Measurements from ENCODE around the gene GAA.

GAA gene

DNA sequence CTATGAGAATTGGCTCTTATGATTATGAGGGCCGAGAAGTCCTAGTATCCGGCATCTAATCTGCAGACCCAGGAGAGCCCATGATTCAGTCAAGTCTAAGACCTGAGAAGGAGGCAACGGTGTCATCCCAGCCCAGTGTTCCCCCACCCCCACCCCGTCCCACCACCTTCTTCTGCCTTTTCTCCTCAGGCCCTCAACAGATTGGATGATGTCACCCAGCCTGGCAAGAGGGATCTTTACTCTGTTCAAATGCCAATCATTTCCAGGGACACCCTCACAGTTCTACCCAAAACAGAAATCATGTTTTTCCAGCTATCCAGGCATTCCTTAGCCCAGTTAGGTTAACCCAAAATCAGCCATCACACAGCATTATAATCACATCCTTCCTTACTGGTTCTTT, 10.0 kb upstream of the GAA start:
- no peak overlapping the region for H3K27ac Mint-ChIP-seq
- ATAC-seq (ENCODE audit: low read depth) (no peak), DNase-seq (ENCODE audit: low spot score in 2 of 2) (no peak)
- no peaks in the 10 kb centered on the region for H3K36me3 Mint-ChIP-seq
- H3K9me3 Mint-ChIP-seq: no peaks in the 10 kb centered on the region
- H3K4me1 Mint-ChIP-seq: no peaks in the 10 kb centered on the region
- H3K4me3 Mint-ChIP-seq: no peak overlapping the region
- peaks cover 13% of the 10 kb centered on the region for H3K27me3 Mint-ChIP-seq

DNA sequence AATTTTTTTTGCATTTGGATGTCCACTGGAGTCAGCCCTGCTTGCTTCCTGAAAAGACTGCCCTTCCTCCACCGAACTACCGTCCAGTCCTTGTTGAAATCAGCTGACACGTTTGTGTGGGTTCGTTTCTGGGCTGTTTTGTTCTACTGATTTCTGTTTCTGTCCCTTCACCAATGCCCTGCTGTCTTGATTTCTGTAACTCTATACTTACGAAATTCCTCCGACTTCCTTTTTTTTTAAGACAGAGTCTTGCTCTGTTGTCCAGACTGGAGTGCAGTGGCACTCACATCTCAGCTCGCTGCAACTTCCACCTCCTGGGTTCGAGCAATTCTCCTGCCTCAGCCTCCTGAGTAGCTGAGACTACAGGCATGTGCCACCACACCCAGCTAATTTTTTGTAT, 8.4 kb upstream of the GAA start:
- Mint-ChIP-seq H3K4me1 (no peaks in the 10 kb centered on the region), H3K36me3 (no peaks in the 10 kb centered on the region), H3K27me3 (peaks cover 16% of the 10 kb centered on the region), H3K4me3 (no peak overlapping the region), H3K9me3 (no peaks in the 10 kb centered on the region), H3K27ac (no peak overlapping the region)
- DNase-seq (ENCODE audit: low spot score in 2 of 2) (no peak), ATAC-seq (ENCODE audit: low read depth) (no peak)

DNA sequence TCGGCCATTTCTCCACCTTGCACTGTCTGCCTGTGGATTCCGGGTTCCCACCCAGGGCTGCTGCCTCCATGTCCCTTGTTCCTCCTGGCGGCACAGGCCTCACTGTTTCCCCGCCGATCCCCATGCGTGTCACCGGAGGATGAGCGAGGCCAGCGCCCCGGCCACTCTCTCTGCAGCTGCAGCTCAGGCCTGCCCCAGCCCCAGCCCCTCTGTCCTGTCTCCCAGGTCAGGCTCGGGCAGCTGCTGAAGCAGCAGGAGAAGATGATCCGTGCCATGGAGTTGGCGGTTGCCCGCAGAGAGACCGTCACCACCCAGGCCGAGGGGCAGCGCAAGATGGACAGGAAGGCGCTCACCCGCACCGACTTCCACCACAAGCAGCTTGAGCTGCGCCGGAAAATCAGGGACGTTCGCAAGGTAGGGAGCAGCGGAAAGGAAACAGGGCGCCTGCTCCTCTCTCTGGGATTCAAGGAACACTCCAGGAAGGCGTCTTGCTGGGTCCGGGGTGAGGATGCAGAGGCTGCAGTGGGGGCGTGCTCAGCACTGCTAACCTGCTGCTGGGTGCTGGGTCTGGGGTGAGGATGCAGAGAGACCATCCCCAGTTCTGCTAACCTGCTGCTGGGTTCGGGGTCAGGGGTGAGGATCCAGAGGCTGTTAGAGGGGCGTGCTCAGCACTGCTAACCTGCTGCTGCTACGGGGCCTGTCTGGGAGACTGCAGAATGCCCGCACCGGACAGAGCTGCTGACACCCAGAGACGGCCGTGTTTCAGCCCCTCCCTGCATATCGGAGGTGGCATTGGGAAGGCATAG, 6.1 kb upstream of the GAA start:
- ATAC-seq (ENCODE audit: low read depth): no peak
- Mint-ChIP-seq H3K27ac (no peak overlapping the region), H3K9me3 (no peaks in the 10 kb centered on the region), H3K27me3 (peaks cover 12% of the 10 kb centered on the region), H3K4me1 (no peaks in the 10 kb centered on the region), H3K36me3 (no peaks in the 10 kb centered on the region), H3K4me3 (no peak overlapping the region)
- DNase-seq (ENCODE audit: low spot score in 2 of 2): no peak

DNA sequence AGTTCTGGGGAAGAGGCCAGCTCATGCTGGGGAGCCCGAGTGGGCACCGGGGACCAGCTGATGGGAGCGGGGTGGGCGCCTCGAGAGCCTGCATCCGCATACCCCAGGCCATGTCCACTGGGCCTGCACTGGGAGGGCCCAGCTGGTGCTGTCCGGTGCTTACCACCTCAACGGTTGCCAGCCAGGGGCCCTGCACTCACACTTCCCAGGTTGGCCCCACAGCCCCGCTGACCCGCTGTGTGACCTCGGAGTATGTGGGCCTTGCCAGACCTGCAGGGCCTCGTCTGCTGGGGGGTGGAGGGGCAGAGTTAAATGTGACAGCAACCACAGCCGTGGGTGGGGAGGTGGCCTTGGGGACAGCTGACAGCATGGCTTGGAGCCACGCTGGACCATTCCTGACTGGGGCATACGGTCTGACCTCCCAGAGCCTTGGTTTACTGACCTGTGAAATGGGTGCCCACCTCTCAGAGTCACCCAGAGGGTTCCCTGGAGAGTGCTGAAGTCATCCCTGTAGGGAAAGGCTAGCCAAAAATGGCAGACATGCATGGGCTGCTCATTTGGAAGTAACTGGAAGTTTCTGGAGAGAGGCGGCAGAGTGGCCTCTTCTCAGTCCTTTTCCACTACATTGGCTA, 5.4 kb upstream of the GAA start:
- H3K36me3 Mint-ChIP-seq: no peaks in the 10 kb centered on the region
- no peaks in the 10 kb centered on the region for H3K9me3 Mint-ChIP-seq
- H3K4me3 Mint-ChIP-seq: no peak overlapping the region
- H3K27me3 Mint-ChIP-seq: peaks cover 12% of the 10 kb centered on the region
- H3K4me1 Mint-ChIP-seq: peaks cover 4% of the 10 kb centered on the region
- ATAC-seq (ENCODE audit: low read depth) (no peak), DNase-seq (ENCODE audit: low spot score in 2 of 2) (no peak)
- H3K27ac Mint-ChIP-seq: no peak overlapping the region

DNA sequence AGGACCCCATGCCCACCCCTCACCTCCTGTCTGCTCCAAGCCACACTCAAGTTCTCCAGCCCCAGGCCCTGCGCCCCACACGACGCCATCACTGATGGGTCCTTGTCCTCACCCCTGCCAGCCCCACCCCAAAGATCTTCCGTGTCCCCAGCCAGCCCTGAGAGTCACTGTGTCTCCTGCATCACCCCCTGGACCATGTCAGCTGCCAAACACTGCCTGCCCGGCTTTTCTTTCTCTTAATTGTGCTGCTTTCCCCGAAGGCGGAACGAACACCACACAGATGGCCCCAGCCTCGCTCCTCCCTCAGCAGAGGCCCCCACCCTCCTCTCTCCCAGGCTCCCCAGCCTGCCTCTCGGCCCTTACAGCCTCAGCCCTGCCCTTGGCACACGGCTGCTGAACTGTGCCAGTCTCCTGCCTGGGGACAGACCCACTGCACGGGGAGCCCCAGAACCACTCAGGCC, 4.8 kb upstream of the GAA start:
- H3K4me1 Mint-ChIP-seq: peaks cover 5% of the 10 kb centered on the region
- H3K36me3 Mint-ChIP-seq: no peaks in the 10 kb centered on the region
- no peak for ATAC-seq (ENCODE audit: low read depth)

DNA sequence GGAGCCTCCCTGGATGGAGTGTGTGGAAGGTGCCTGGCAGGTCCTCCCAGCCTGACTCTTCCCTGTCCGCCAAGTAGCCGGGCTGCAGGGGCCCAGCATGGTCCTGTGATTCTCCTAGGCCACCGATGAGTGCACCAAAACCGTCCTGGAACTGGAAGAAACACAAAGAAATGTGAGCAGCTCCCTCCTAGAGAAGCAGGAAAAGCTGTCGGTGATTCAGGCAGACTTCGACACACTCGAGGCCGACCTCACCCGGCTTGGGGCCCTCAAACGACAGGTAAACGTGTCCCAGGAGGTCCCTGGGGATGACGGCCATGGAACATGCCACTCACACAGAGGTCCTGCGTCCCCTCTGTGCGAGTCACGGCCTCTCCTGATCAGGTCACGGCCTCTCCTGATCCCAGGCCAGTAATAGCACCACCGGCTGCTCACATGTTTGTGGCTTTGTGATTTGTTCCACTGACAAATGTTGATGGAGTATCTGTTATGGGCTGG, 4.2 kb upstream of the GAA start:
- H3K36me3 Mint-ChIP-seq: no peaks in the 10 kb centered on the region
- H3K27ac Mint-ChIP-seq: no peak overlapping the region
- ATAC-seq (ENCODE audit: low read depth): no peak

More for the DNA sequence above, 4.8 kb upstream of the GAA start:
- Mint-ChIP-seq H3K27me3 (peaks cover 12% of the 10 kb centered on the region), H3K9me3 (no peaks in the 10 kb centered on the region), H3K27ac (no peak overlapping the region), H3K4me3 (no peak overlapping the region)
- no peak for DNase-seq (ENCODE audit: low spot score in 2 of 2)

DNA sequence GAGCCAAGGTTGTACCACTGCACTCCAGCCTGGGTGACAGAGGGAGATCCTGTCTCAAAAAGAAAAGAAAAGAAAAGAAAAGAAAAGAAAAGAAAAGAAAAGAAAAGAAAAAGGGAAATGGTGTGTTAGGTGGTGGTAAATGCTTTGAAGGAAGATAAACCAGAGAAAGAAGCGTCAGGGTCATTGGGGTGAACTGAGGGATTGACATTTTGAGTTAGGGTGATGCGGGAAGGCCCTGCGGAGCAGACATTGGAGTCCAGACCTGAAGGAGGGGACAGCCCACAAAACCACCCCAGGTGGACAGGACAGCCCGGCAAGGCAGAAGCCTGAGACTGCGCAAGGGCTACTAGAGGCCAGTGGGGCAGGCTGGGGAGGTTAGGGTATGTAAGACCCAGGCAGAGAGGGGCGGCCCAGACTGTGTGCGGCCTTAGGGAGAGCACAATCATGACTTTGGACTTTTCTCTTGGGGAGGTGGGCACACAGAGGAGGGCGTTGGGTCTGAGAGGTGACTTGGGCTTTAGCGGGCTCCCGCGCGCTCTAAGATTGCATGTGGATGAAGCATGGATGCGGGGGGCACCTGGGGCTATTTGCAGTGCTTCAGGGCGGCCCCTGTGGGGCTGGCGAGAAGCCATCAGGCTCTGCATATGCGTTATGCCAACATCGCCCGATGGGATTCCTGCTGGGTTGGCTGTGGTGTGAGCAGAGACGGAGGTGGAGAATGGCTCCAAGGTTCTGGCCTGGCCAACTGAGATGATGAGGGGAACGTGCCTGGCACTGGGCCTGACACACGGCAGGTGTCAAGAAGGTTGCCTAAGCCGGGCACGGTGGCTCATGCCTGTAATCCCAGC, 3.3 kb upstream of the GAA start:
- ATAC-seq (ENCODE audit: low read depth) (no peak), DNase-seq (ENCODE audit: low spot score in 2 of 2) (no peak)
- Mint-ChIP-seq H3K27me3 (peaks cover 12% of the 10 kb centered on the region), H3K9me3 (no peaks in the 10 kb centered on the region), H3K36me3 (no peaks in the 10 kb centered on the region), H3K4me3 (no peak overlapping the region), H3K4me1 (peaks cover 10% of the 10 kb centered on the region), H3K27ac (no peak overlapping the region)

More for the DNA sequence above, 4.2 kb upstream of the GAA start:
- H3K4me3 Mint-ChIP-seq: no peak overlapping the region
- H3K27me3 Mint-ChIP-seq: peaks cover 12% of the 10 kb centered on the region
- no peak for DNase-seq (ENCODE audit: low spot score in 2 of 2)
- peaks cover 8% of the 10 kb centered on the region for H3K4me1 Mint-ChIP-seq
- no peaks in the 10 kb centered on the region for H3K9me3 Mint-ChIP-seq

DNA sequence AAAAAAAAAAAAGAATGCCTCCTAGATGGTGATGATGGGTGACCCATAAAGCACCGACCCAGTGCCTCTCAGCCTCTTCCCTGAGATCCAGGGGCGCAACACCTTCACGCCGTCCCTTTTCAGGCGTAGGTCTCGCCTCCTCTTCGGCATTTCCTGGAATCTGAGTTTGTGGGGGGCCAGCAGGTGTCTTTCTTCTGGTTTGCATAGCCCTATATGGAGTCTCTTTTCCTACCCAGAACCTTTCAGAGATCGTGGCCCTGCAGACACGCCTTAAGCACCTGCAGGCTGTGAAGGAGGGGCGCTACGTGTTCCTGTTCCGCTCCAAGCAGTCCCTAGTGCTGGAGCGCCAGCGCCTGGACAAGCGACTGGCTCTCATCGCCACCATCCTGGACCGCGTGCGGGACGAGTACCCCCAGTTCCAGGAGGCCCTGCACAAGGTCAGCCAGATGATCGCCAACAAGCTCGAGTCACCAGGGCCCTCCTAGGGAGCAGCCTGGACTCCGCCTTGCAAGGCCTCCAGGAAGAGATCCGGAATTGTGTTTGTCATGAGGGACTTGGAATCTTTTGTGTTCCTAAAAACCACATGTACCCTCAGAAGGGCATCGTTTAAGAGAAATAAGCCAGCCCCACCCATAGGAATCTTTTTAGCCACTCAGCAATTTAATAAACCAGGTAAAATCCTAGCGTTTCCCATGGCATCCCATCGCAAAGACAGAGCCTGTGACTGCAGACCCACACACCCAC, 1.9 kb upstream of the GAA start:
- Mint-ChIP-seq H3K9me3 (no peaks in the 10 kb centered on the region), H3K4me3 (no peak overlapping the region), H3K36me3 (no peaks in the 10 kb centered on the region), H3K27me3 (peaks cover 12% of the 10 kb centered on the region), H3K27ac (no peak overlapping the region), H3K4me1 (peaks cover 13% of the 10 kb centered on the region)
- ATAC-seq (ENCODE audit: low read depth) (no peak), DNase-seq (ENCODE audit: low spot score in 2 of 2) (no peak)

DNA sequence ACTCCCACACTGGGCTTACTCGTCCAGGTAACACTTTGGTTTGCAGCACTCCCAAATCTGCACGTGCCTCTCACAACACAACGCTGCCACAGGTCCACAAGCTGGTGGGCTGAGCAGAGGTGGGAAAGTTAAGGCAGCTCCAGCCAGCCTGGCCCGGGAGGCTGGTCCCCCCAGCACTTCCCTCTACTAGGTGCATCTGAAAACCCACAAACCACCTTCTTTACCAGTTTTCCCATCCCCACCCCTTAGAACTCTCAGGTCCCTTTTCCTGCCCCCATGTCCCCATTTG, 1.4 kb upstream of the GAA start:
- DNase-seq (ENCODE audit: low spot score in 2 of 2) (no peak), ATAC-seq (ENCODE audit: low read depth) (no peak)
- peaks cover 10% of the 10 kb centered on the region for H3K27me3 Mint-ChIP-seq
- H3K4me1 Mint-ChIP-seq: peaks cover 13% of the 10 kb centered on the region
- no peak overlapping the region for H3K4me3 Mint-ChIP-seq
- H3K9me3 Mint-ChIP-seq: no peaks in the 10 kb centered on the region
- no peak overlapping the region for H3K27ac Mint-ChIP-seq
- no peaks in the 10 kb centered on the region for H3K36me3 Mint-ChIP-seq

DNA sequence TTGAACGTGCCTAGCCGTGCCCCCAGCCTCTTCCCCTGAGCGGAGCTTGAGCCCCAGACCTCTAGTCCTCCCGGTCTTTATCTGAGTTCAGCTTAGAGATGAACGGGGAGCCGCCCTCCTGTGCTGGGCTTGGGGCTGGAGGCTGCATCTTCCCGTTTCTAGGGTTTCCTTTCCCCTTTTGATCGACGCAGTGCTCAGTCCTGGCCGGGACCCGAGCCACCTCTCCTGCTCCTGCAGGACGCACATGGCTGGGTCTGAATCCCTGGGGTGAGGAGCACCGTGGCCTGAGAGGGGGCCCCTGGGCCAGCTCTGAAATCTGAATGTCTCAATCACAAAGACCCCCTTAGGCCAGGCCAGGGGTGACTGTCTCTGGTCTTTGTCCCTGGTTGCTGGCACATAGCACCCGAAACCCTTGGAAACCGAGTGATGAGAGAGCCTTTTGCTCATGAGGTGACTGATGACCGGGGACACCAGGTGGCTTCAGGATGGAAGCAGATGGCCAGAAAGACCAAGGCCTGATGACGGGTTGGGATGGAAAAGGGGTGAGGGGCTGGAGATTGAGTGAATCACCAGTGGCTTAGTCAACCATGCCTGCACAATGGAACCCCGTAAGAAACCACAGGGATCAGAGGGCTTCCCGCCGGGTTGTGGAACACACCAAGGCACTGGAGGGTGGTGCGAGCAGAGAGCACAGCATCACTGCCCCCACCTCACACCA, 724 bp downstream of the GAA start:
- H3K27ac Mint-ChIP-seq: peak overlapping the region; percentile 86
- peak overlapping the region; percentile 94 for H3K4me3 Mint-ChIP-seq
- H3K36me3 Mint-ChIP-seq: no peaks in the 10 kb centered on the region
- DNase-seq (ENCODE audit: low spot score in 2 of 2) (no peak), ATAC-seq (ENCODE audit: low read depth) (peak; percentile 28)
- peaks cover 2% of the 10 kb centered on the region for H3K27me3 Mint-ChIP-seq
- H3K9me3 Mint-ChIP-seq: no peaks in the 10 kb centered on the region
- peaks cover 13% of the 10 kb centered on the region for H3K4me1 Mint-ChIP-seq

DNA sequence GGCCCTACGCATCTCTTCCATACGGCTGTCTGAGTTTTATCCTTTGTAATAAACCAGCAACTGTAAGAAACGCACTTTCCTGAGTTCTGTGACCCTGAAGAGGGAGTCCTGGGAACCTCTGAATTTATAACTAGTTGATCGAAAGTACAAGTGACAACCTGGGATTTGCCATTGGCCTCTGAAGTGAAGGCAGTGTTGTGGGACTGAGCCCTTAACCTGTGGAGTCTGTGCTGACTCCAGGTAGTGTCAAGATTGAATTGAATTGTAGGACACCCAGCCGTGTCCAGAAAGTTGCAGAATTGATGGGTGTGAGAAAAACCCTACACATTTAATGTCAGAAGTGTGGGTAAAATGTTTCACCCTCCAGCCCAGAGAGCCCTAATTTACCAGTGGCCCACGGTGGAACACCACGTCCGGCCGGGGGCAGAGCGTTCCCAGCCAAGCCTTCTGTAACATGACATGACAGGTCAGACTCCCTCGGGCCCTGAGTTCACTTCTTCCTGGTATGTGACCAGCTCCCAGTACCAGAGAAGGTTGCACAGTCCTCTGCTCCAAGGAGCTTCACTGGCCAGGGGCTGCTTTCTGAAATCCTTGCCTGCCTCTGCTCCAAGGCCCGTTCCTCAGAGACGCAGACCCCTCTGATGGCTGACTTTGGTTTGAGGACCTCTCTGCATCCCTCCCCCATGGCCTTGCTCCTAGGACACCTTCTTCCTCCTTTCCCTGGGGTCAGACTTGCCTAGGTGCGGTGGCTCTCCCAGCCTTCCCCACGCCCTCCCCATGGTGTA, 1.5 kb downstream of the GAA start:
- peak overlapping the region; percentile 53 for H3K4me3 Mint-ChIP-seq
- H3K36me3 Mint-ChIP-seq: no peaks in the 10 kb centered on the region
- peaks cover 13% of the 10 kb centered on the region for H3K4me1 Mint-ChIP-seq
- H3K9me3 Mint-ChIP-seq: no peaks in the 10 kb centered on the region
- no peak for DNase-seq (ENCODE audit: low spot score in 2 of 2)
- peaks cover under 1% of the 10 kb centered on the region for H3K27me3 Mint-ChIP-seq
- H3K27ac Mint-ChIP-seq: peak overlapping the region; percentile 86
- ATAC-seq (ENCODE audit: low read depth): no peak

DNA sequence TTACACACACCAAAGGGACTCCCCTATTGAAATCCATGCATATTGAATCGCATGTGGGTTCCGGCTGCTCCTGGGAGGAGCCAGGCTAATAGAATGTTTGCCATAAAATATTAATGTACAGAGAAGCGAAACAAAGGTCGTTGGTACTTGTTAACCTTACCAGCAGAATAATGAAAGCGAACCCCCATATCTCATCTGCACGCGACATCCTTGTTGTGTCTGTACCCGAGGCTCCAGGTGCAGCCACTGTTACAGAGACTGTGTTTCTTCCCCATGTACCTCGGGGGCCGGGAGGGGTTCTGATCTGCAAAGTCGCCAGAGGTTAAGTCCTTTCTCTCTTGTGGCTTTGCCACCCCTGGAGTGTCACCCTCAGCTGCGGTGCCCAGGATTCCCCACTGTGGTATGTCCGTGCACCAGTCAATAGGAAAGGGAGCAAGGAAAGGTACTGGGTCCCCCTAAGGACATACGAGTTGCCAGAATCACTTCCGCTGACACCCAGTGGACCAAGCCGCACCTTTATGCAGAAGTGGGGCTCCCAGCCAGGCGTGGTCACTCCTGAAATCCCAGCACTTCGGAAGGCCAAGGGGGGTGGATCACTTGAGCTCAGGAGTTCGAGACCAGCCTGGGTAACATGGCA, 2.2 kb downstream of the GAA start:
- Mint-ChIP-seq H3K9me3 (no peaks in the 10 kb centered on the region), H3K27ac (no peak overlapping the region), H3K4me1 (peaks cover 13% of the 10 kb centered on the region), H3K27me3 (no peaks in the 10 kb centered on the region), H3K36me3 (no peaks in the 10 kb centered on the region), H3K4me3 (peak overlapping the region; percentile 53)
- ATAC-seq (ENCODE audit: low read depth) (no peak), DNase-seq (ENCODE audit: low spot score in 2 of 2) (no peak)
